ENCODE measurements around the gene CHST6.

DNA sequence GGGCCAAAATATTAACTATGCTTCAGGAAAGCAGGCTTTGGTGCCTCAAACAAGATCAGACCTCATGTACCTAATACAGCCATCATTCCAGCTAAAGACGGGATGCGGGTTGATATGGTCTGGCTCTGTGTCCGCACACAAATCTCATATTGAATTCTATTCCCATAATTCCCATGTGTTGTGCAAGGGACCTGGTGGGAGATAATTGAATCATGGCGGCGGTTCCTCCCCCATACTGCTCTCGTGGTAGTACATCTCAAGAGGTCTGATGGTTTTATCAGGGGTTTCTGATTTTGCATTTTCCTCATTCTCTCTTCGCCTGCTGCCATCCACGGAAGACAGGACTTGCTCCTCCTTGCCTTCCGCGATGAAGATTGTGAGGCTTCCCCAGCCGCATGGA is 19.1 kb upstream of the CHST6 start:
- TF ChIP-seq, protein P1, sequence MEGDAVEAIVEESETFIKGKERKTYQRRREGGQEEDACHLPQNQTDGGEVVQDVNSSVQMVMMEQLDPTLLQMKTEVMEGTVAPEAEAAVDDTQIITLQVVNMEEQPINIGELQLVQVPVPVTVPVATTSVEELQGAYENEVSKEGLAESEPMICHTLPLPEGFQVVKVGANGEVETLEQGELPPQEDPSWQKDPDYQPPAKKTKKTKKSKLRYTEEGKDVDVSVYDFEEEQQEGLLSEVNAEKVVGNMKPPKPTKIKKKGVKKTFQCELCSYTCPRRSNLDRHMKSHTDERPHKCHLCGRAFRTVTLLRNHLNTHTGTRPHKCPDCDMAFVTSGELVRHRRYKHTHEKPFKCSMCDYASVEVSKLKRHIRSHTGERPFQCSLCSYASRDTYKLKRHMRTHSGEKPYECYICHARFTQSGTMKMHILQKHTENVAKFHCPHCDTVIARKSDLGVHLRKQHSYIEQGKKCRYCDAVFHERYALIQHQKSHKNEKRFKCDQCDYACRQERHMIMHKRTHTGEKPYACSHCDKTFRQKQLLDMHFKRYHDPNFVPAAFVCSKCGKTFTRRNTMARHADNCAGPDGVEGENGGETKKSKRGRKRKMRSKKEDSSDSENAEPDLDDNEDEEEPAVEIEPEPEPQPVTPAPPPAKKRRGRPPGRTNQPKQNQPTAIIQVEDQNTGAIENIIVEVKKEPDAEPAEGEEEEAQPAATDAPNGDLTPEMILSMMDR (IDR thresholded peaks at IDR 0.05), result no peak
- TF ChIP-seq POLR2A (IDR thresholded peaks at IDR 0.05), result no peak
- no peak for TF ChIP-seq POLR2AphosphoS5 (IDR thresholded peaks at IDR 0.05)
- no peak for TF ChIP-seq EP300 (IDR thresholded peaks at IDR 0.05)

Measured in gastroesophageal sphincter (tissue), 3 donors.